Measurements from ENCODE around the gene CREB3L2.
"Not testable (repeated sequence)": the region's sequence is repeated elsewhere in the genome, so short reads cannot be mapped to it uniquely, and the experiment has no call there.

GRCh38 chr7:138014201-138014600, 12.3 kb upstream of the CREB3L2 start:
- not testable (repeated sequence) for TF ChIP-seq CTCF, POLR2A (IDR thresholded peaks at IDR 0.05)
